Smooth muscle cell (in vitro differentiated cells): ENCODE measurements around the gene TSSC4. TPM values are rescaled to one million over a fixed set of nuclear protein-coding genes. Genes with fewer than 3 reads are reported as not detected.

Source experiments
- polyA plus RNA-seq: library from polyadenylated mRNA; unstranded; fragments of >200 nt; fragmentation: Nextera tagmentation; extraction: Ambion mirVana; gene quantifications from 2 replicates; pipeline ENCODE4 v1.2.1, GENCODE V29; 2016
- small RNA-seq: library from RNA; depleted of rRNA; stranded (forward); fragments of <200 nt; gene quantifications from one replicate; pipeline ENCODE3, GENCODE V24; 2014
- total RNA-seq: library from RNA; depleted of rRNA; stranded (reverse); fragments of >200 nt; gene quantifications from 2 replicates; pipeline ENCODE4 v1.2.3, GENCODE V29; 2014

The TSSC4 gene
- total and polyA plus RNA-seq, 2 experiments from 2014 or later = 32.5 to 82.3 TPM

Small RNAs within 50 kb of the gene (small RNA-seq; reads per million reads assigned to genes)
- not detected for gene RF00019

Other genes starting within 250 kb of the TSSC4 start
- not detected in 2 replicates for gene INS, start 239.5 kb upstream of the TSSC4 start, total RNA-seq
- not detected in 2 replicates for gene INS, start 239.5 kb upstream of the TSSC4 start, polyA plus RNA-seq
- gene TH, start 228.9 kb upstream of the TSSC4 start, total RNA-seq = not detected in 2 replicates
- not detected in 2 replicates for gene TH, start 228.9 kb upstream of the TSSC4 start, polyA plus RNA-seq
- gene ASCL2, start 130.2 kb upstream of the TSSC4 start, total RNA-seq = 3.0 TPM in 1 of 2 replicates, not detected in the other
- gene ASCL2, start 130.2 kb upstream of the TSSC4 start, polyA plus RNA-seq = 0.33 TPM in 1 of 2 replicates, not detected in the other
- gene C11orf21, start 98.8 kb upstream of the TSSC4 start, total RNA-seq = not detected in 2 replicates
- not detected in 2 replicates for gene C11orf21, start 98.8 kb upstream of the TSSC4 start, polyA plus RNA-seq
- gene TSPAN32, start 98.7 kb upstream of the TSSC4 start, total RNA-seq = not detected in 2 replicates
- gene TSPAN32, start 98.7 kb upstream of the TSSC4 start, polyA plus RNA-seq = 0.91 TPM in 1 of 2 replicates, not detected in the other
- gene CD81, start 23.4 kb upstream of the TSSC4 start, total RNA-seq = 191 and 219 TPM in 2 replicates
- gene CD81, start 23.4 kb upstream of the TSSC4 start, polyA plus RNA-seq = 519 and 543 TPM in 2 replicates
- not detected in 2 replicates for gene TRPM5, start 43.8 kb downstream of the TSSC4 start, total RNA-seq
- gene TRPM5, start 43.8 kb downstream of the TSSC4 start, polyA plus RNA-seq = 0.06 TPM in 1 of 2 replicates, not detected in the other
- gene KCNQ1, start 44.3 kb downstream of the TSSC4 start, total RNA-seq = 0.45 and 2.3 TPM in 2 replicates
- gene KCNQ1, start 44.3 kb downstream of the TSSC4 start, polyA plus RNA-seq = 1.3 and 2.8 TPM in 2 replicates